Activated T-cell treated with anti-CD3 and anti-CD28 coated beads, Interleukin-2, amount 50 U/mL, for 1 hour (primary cell): Measurements from ENCODE around the gene MAML1.

Experiments
- DNase-seq: peaks from one replicate; pipeline ENCODE4 v3.0.0-alpha.2; 2020

Gene MAML1

GRCh38 chr5:179794575-179794974, 62.0 kb downstream of the MAML1 start:
- no peak for DNase-seq

GRCh38 chr5:179795049-179795862, 62.6 kb downstream of the MAML1 start:
- peak; percentile 33 for DNase-seq

GRCh38 chr5:179795863-179796833, 63.5 kb downstream of the MAML1 start:
- peak; percentile 80 for DNase-seq

- no peak for DNase-seq
Measured at GRCh38 chr5:179796877-179797608, 64.4 kb downstream of the MAML1 start.

- no peak for DNase-seq
Measured at GRCh38 chr5:179797741-179798140, 65.1 kb downstream of the MAML1 start.

GRCh38 chr5:179798144-179798770, 65.6 kb downstream of the MAML1 start:
- no peak for DNase-seq

- DNase-seq = no peak
Measured at GRCh38 chr5:179798771-179799643, 66.4 kb downstream of the MAML1 start.

GRCh38 chr5:179799644-179799973, 67.0 kb downstream of the MAML1 start:
- no peak for DNase-seq

GRCh38 chr5:179800071-179800695, 67.6 kb downstream of the MAML1 start:
- no peak for DNase-seq

GRCh38 chr5:179800696-179801201, 68.1 kb downstream of the MAML1 start:
- no peak for DNase-seq

GRCh38 chr5:179801304-179802206, 68.9 kb downstream of the MAML1 start:
- DNase-seq = peak; percentile 89

GRCh38 chr5:179802207-179802883, 69.7 kb downstream of the MAML1 start:
- no peak for DNase-seq

GRCh38 chr5:179802950-179803562, 70.4 kb downstream of the MAML1 start:
- DNase-seq = no peak

GRCh38 chr5:179803651-179804554, 71.3 kb downstream of the MAML1 start:
- DNase-seq = no peak

- DNase-seq = no peak
Measured at GRCh38 chr5:179804555-179804947, 71.9 kb downstream of the MAML1 start.

- DNase-seq = no peak
Measured at GRCh38 chr5:179805070-179805528, 72.5 kb downstream of the MAML1 start.

- DNase-seq = no peak
Measured at GRCh38 chr5:179805529-179806249, 73.1 kb downstream of the MAML1 start.
